B cell (primary cell): ENCODE measurements around the gene OCLN.

Source experiments
- CTCF ChIP-seq: fragments of 200-600 bp; IDR thresholded peaks from one replicate; pipeline ENCODE4 v1.8.0; 2022; ENCODE audit warnings: antibody characterized with exemption, mild to moderate bottlenecking
- EZH2 ChIP-seq: IDR thresholded peaks from 2 replicates; pipeline ENCODE4 v1.6.1; 2012; ENCODE audit warnings: borderline replicate concordance, low read depth, mild to moderate bottlenecking, moderate library complexity, low read length; ENCODE audit not compliant: insufficient read depth, poor library complexity, severe bottlenecking

- TF ChIP-seq CTCF (no peak), EZH2 (no peak)
Measured at GRCh38 chr5:69450116-69450515, 42.5 kb upstream of the OCLN start.
